ENCODE results near the gene RALB. TPM values are rescaled to one million over a fixed set of nuclear protein-coding genes. Genes with fewer than 3 reads are reported as not detected.
A peak's percentile ranks its signal among the peaks of the same experiment; 100 is the strongest.

Gene RALB
- total RNA-seq, 1 experiment from 2014 or later: 24.6 TPM

- TF ChIP-seq CTCF (conservative IDR thresholded peaks at IDR 0.05): no peak
- Histone ChIP-seq H4K5ac (ENCODE audit: insufficient read length, low read depth, low read length) (no peak overlapping the region), H3K4ac (ENCODE audit: low read depth, low read length) (no peak overlapping the region), H2AFZ (ENCODE audit: low read length) (no peak overlapping the region), H3K9ac (ENCODE audit: extremely low read depth, insufficient read length, low read length) (no peak overlapping the region), H3K23ac (ENCODE audit: insufficient read length, low read depth, low read length) (no peak overlapping the region), H3K23me2 (ENCODE audit: insufficient read length, low read depth, low read length, poor library complexity, severe bottlenecking) (no peaks in the 10 kb centered on the region), H4K20me1 (ENCODE audit: control insufficient read depth, insufficient read depth, insufficient read length) (no peaks in the 10 kb centered on the region), H2BK15ac (ENCODE audit: low read depth, low read length) (no peak overlapping the region), H2BK5ac (ENCODE audit: insufficient read length, low read length) (no peak overlapping the region), H3K9me3 (ENCODE audit: control insufficient read depth, low read depth, low read length) (no peaks in the 10 kb centered on the region), H4K91ac (ENCODE audit: insufficient read length, low read depth, low read length) (no peak overlapping the region), H2AK5ac (ENCODE audit: insufficient read length, low read length) (no peak overlapping the region), H3K14ac (ENCODE audit: insufficient read depth, low read length) (peak overlapping the region; percentile 62), H3K79me1 (ENCODE audit: insufficient read depth, low read depth, low read length, poor library complexity, severe bottlenecking) (no peaks in the 10 kb centered on the region), H3K27ac (ENCODE audit: insufficient read length, low read depth, low read length) (no peak overlapping the region), H3K79me2 (ENCODE audit: insufficient read depth, low read length) (no peaks in the 10 kb centered on the region), H3K4me2 (ENCODE audit: insufficient read depth, insufficient read length, low read length) (no peak overlapping the region), H3K27me3 (ENCODE audit: insufficient read depth, low read length) (no peaks in the 10 kb centered on the region; the same call in 1 of the 2 replicates), H3K18ac (ENCODE audit: insufficient read length, low read depth, low read length) (peak overlapping the region; percentile 7), H3K56ac (ENCODE audit: insufficient read length, low read depth, low read length) (no peak overlapping the region), H4K8ac (replicated peaks; ENCODE audit: insufficient read length, low read depth, low read length) (no peak overlapping the region), H2BK20ac (ENCODE audit: low read depth, low read length, poor library complexity, severe bottlenecking) (no peak overlapping the region), H3T11ph (ENCODE audit: low read length) (no peak overlapping the region), H2BK120ac (ENCODE audit: low read depth, low read length, poor library complexity, severe bottlenecking) (no peak overlapping the region), H2BK12ac (ENCODE audit: insufficient read length, low read depth, low read length) (no peak overlapping the region), H3K4me1 (ENCODE audit: insufficient read depth, low read length) (peaks cover 3% of the 10 kb centered on the region)
- no peaks in the 10 kb centered on the region; a peak in 1 of 7 replicates for H3K36me3 Mint-ChIP-seq (ENCODE audit: insufficient read depth in 1 of 3, low read depth in 3 of 3)
- WGBS (ENCODE audit: extremely low coverage, insufficient read length, low lambda C conversion rate): no CpG with 5 or more reads among the region's 22 CpGs
- DNase-seq: peak; percentile 25
- peaks cover 39% of the 10 kb centered on the region in 2 experiments for H3K4me1 Mint-ChIP-seq
- H3K27ac Mint-ChIP-seq: peak overlapping the region; percentile 85 to 96 (median 92); a peak in 4 of 7 replicates
- H3K4me3 Mint-ChIP-seq: no peak overlapping the region
- peaks cover 19% of the 10 kb centered on the region for H3K27me3 Mint-ChIP-seq (ENCODE audit: low read depth)
- H3K9me3 Mint-ChIP-seq: peaks cover 7 to 8% of the 10 kb centered on the region in 2 experiments; a peak in 2 of 5 replicates
These were observed 13.7 kb upstream of the RALB start for GRCh38 chr2:120238728-120239487.

Measured in H9 (cell line).